HG03457 (cell line): ENCODE data around the gene SDR9C7.
"Not testable (repeated sequence)": the region's sequence is repeated elsewhere in the genome, so short reads cannot be mapped to it uniquely, and the experiment has no call there.

ENCODE experiments used
- ATAC-seq: cut with Tn5 transposase; IDR thresholded peaks from one replicate; pipeline ENCODE4 v1.9.1; 2021; ENCODE audit warnings: moderate number of reproducible peaks; ENCODE audit not compliant: unreplicated experiment

The SDR9C7 gene

GRCh38 chr12:56933826-56934625, at the start of gene SDR9C7:
Gene SDR9C7, minus strand, starts transcription at chr12:56934408. Its CDS starts 147 bp downstream, at chr12:56934261.
- no peak for ATAC-seq

GRCh38 chr12:56983386-56983785, 49.2 kb upstream of the SDR9C7 start:
- ATAC-seq: no peak

- not testable (repeated sequence) for ATAC-seq
Observed at GRCh38 chr12:56982578-56983236, 48.5 kb upstream of the SDR9C7 start.

- ATAC-seq: no peak
Observed at GRCh38 chr12:56980941-56981530, 46.8 kb upstream of the SDR9C7 start.

GRCh38 chr12:56980268-56980667, 46.1 kb upstream of the SDR9C7 start:
- no peak for ATAC-seq

- no peak for ATAC-seq
Observed at GRCh38 chr12:56979628-56980027, 45.4 kb upstream of the SDR9C7 start.

- ATAC-seq: no peak
Observed at GRCh38 chr12:56978397-56979138, 44.4 kb upstream of the SDR9C7 start.

- not testable (repeated sequence) for ATAC-seq
Observed at GRCh38 chr12:56977361-56977760, 43.2 kb upstream of the SDR9C7 start.

- not testable (repeated sequence) for ATAC-seq
Observed at GRCh38 chr12:56974224-56974623, 40.0 kb upstream of the SDR9C7 start.

- ATAC-seq: not testable (repeated sequence)
Observed at GRCh38 chr12:56968910-56969309, 34.7 kb upstream of the SDR9C7 start.

GRCh38 chr12:56965997-56966642, 31.9 kb upstream of the SDR9C7 start:
- ATAC-seq: not testable (repeated sequence)

GRCh38 chr12:56965124-56965523, 30.9 kb upstream of the SDR9C7 start:
- not testable (repeated sequence) for ATAC-seq

GRCh38 chr12:56963557-56963956, 29.3 kb upstream of the SDR9C7 start:
- not testable (repeated sequence) for ATAC-seq

- not testable (repeated sequence) for ATAC-seq
Observed at GRCh38 chr12:56962247-56962646, 28.0 kb upstream of the SDR9C7 start.

GRCh38 chr12:56958422-56958821, 24.2 kb upstream of the SDR9C7 start:
- ATAC-seq: no peak

GRCh38 chr12:56957229-56958052, 23.2 kb upstream of the SDR9C7 start, which contains the start of gene RDH16:
Gene RDH16, minus strand, starts transcription at chr12:56957608. Its CDS starts 146 bp downstream, at chr12:56957462.
- ATAC-seq: no peak

- ATAC-seq: no peak
Observed at GRCh38 chr12:56955631-56956256, 21.5 kb upstream of the SDR9C7 start.

- ATAC-seq: no peak
Observed at GRCh38 chr12:56954958-56955355, 20.7 kb upstream of the SDR9C7 start.
